Right atrium auricular region (tissue), 2 donors: Measurements from ENCODE around the gene TRAPPC3L. TPM values are rescaled to one million over a fixed set of nuclear protein-coding genes. Genes with fewer than 3 reads are reported as not detected.

Experiments used
- DNase-seq: peaks from one replicate; pipeline ENCODE4 v3.0.0-alpha.2; 2019; ENCODE audit warnings: low spot score
- H3K27ac ChIP-seq, 2 donors: fragments of 200-600 bp; sonication (generic); 1 replicate in 1 of 2; 2 replicates in 1 of 2; pipeline ENCODE4 v1.5.1; 2016 to 2019
- H3K27me3 ChIP-seq, 2 donors: fragments of 200-600 bp; sonication (generic); one replicate each; pipeline versions ENCODE4 v1.5.1 to v1.6.0; 2017 to 2019
- H3K36me3 ChIP-seq: fragments of 200-600 bp; sonication (generic); one replicate; pipeline ENCODE4 v1.5.1; 2016
- H3K4me1 ChIP-seq, 2 donors: fragments of 200-600 bp; sonication (generic); one replicate each; pipeline versions ENCODE4 v1.5.1 to v1.6.0; 2017 to 2019
- H3K4me3 ChIP-seq, 2 donors: fragments of 200-600 bp; sonication (generic); 1 replicate in 1 of 2; 2 replicates in 1 of 2; pipeline ENCODE4 v1.5.1; 2017 to 2019; ENCODE audit warnings: mild to moderate bottlenecking in 1 of 2, moderate library complexity in 1 of 2
- H3K9me3 ChIP-seq, 2 donors: fragments of 200-600 bp; sonication (generic); one replicate each; pipeline ENCODE4 v1.5.1; 2019
- CTCF ChIP-seq, 2 donors: fragments of 200-600 bp; sonication (generic); IDR thresholded peaks; one replicate each; pipeline ENCODE4 v1.5.1; 2019; ENCODE audit warnings: antibody characterized with exemption in 2 of 2
- total RNA-seq, 2 donors: library from RNA; depleted of rRNA; stranded (reverse); fragments of >200 nt; gene quantifications; one replicate each; pipeline ENCODE4 v1.1.0, GENCODE V29; 2016

Gene TRAPPC3L
- total RNA-seq, 2 donors from 2014 or later, result 0.20 TPM; not detected in 1

- H3K4me1 ChIP-seq, result peaks cover 0 to 10% of the 10 kb centered on the region in 2 donors
- H3K36me3 ChIP-seq, result no peaks in the 10 kb centered on the region
- no peak for TF ChIP-seq CTCF (IDR thresholded peaks at IDR 0.05)
- H3K27me3 ChIP-seq, result no peaks in the 10 kb centered on the region
- H3K4me3 ChIP-seq, result no peak overlapping the region
- no peak for DNase-seq
- H3K9me3 ChIP-seq, result no peaks in the 10 kb centered on the region
- peak overlapping the region; percentile 8 to 36 for H3K27ac ChIP-seq
Measured at GRCh38 chr6:116556814-116557415, 11.4 kb upstream of the TRAPPC3L start.

- H3K27ac ChIP-seq, result no peak overlapping the region
- peaks cover 0 to 7% of the 10 kb centered on the region in 2 donors for H3K4me1 ChIP-seq
- DNase-seq, result no peak
- no peaks in the 10 kb centered on the region for H3K27me3 ChIP-seq
- no peak overlapping the region for H3K4me3 ChIP-seq
- H3K9me3 ChIP-seq, result no peaks in the 10 kb centered on the region
- no peak for TF ChIP-seq CTCF (IDR thresholded peaks at IDR 0.05)
- no peaks in the 10 kb centered on the region for H3K36me3 ChIP-seq
Measured at GRCh38 chr6:116556065-116556464, 10.6 kb upstream of the TRAPPC3L start.

GRCh38 chr6:116553451-116553850 lies 8.0 kb upstream of the TRAPPC3L start, which contains the start of gene CALHM4:
CALHM4 (plus strand) TSS chr6:116553751; CDS start chr6:116553794, 43 bp downstream.
- no peaks in the 10 kb centered on the region for H3K36me3 ChIP-seq
- no peak within 1 kb of the TSS for H3K4me3 ChIP-seq
- no peak for TF ChIP-seq CTCF (IDR thresholded peaks at IDR 0.05)
- H3K4me1 ChIP-seq, result peaks cover 0 to 7% of the 10 kb centered on the region in 2 donors
- no peak for DNase-seq
- no peaks in the 10 kb centered on the region for H3K9me3 ChIP-seq
- H3K27ac ChIP-seq, result no peak within 1 kb of the TSS
- no peaks in the 10 kb centered on the region for H3K27me3 ChIP-seq

GRCh38 chr6:116550796-116551195 lies 5.3 kb upstream of the TRAPPC3L start:
- Histone ChIP-seq H3K4me3 (no peak overlapping the region), H3K9me3 (no peaks in the 10 kb centered on the region), H3K4me1 (no peaks in the 10 kb centered on the region), H3K27me3 (no peaks in the 10 kb centered on the region), H3K36me3 (no peaks in the 10 kb centered on the region), H3K27ac (no peak overlapping the region)
- DNase-seq, result no peak
- no peak for TF ChIP-seq CTCF (IDR thresholded peaks at IDR 0.05)

GRCh38 chr6:116547358-116547757 lies 1.9 kb upstream of the TRAPPC3L start:
- Histone ChIP-seq H3K4me1 (no peaks in the 10 kb centered on the region), H3K36me3 (no peaks in the 10 kb centered on the region), H3K4me3 (no peak overlapping the region), H3K27ac (no peak overlapping the region), H3K27me3 (no peaks in the 10 kb centered on the region), H3K9me3 (no peaks in the 10 kb centered on the region)
- no peak for TF ChIP-seq CTCF (IDR thresholded peaks at IDR 0.05)
- no peak for DNase-seq

GRCh38 chr6:116543149-116543548 lies 2.3 kb downstream of the TRAPPC3L start:
- no peaks in the 10 kb centered on the region for H3K9me3 ChIP-seq
- no peaks in the 10 kb centered on the region for H3K36me3 ChIP-seq
- TF ChIP-seq CTCF (IDR thresholded peaks at IDR 0.05), result no peak

More at GRCh38 chr6:116543149-116543548, 2.3 kb downstream of the TRAPPC3L start:
- DNase-seq, result no peak
- no peaks in the 10 kb centered on the region for H3K4me1 ChIP-seq
- no peaks in the 10 kb centered on the region for H3K27me3 ChIP-seq
- H3K27ac ChIP-seq, result no peak overlapping the region
- no peak overlapping the region for H3K4me3 ChIP-seq
